ENCODE measurements around the gene RRP15. TPM values are rescaled to one million over a fixed set of nuclear protein-coding genes. Genes with fewer than 3 reads are reported as not detected.

The RRP15 gene
- total and polyA plus RNA-seq, 2 of the 8 experiments (the other 6 are each of a cell fraction or from before 2014, with no cell fraction given), result 3.7 to 52.8 TPM

DNA sequence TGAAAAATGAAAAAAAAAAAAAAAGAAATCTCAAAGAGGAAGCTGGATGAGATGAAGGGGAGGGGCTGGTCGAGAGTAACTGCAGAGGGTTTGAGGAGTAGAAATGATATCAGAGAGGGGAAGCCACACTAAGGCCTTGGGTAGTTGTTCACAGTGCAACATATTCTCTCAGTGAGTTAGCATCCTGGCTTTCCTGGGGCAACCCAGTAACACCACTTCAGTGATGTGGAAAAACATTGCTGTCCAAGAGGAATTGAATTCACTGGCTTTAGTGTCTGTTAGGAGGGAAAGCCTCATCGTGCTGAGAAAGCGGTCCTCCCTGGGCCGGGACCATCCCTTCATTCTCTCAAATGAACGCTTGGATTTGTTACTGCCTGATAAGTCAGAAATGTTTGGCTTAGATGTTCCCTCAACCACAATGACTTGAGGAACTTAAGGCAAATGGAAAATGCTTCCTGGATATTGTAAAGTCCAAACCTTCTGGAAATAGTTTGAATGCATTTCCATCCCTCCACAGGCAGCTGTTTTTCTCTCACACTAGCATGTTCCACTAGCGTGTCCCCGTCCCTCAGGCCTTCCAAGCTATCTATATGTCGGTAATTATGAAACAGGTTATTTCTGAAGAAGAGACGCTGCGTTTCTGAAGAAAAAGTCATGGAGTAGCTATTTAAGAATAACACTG is 72.3 kb downstream of the RRP15 start:
- no peak overlapping the region for H2BK20ac ChIP-seq (ENCODE audit: low read length)
- H2AK5ac ChIP-seq (ENCODE audit: low read depth, low read length), result no peak overlapping the region
- H4K8ac ChIP-seq (ENCODE audit: extremely low read depth, insufficient read depth, low read length), result no peak overlapping the region
- no peak overlapping the region for H3K4me2 ChIP-seq (ENCODE audit: insufficient read depth in 1 of 2, low read depth in 2 of 2, low read length in 2 of 2)
- H3K9ac ChIP-seq (replicated peaks in 1 of 4; ENCODE audit: extremely low read depth in 1 of 4, low read depth in 3 of 4, low read length in 3 of 4), result no peak overlapping the region
- no peaks in the 10 kb centered on the region for H3K23me2 ChIP-seq (ENCODE audit: low read depth, low read length)
- CTCF ChIA-PET (ENCODE audit: partially characterized antibody), result interaction anchor here (0.8 to 1.6 kb wide), 2 partner anchors 27 to 165 kb away, joined by 5 read pairs; no protein-coding TSS in a partner anchor
- H2AFZ ChIP-seq (ENCODE audit: low read length), result no peak overlapping the region; the same call in 1 of the 2 replicates
- H4K91ac ChIP-seq (replicated peaks; ENCODE audit: insufficient read length, low read length), result no peak overlapping the region
- H3K79me1 ChIP-seq (ENCODE audit: low read depth, low read length), result no peaks in the 10 kb centered on the region
- H4K5ac ChIP-seq (ENCODE audit: insufficient read length, low read depth, low read length), result no peak overlapping the region
- no peaks in the 10 kb centered on the region for H3K27me3 ChIP-seq (replicated peaks in 1 of 4; ENCODE audit: control insufficient read depth in 3 of 4, extremely low read depth in 1 of 4, insufficient read depth in 3 of 4, low read length in 3 of 4)
- H2BK120ac ChIP-seq (replicated peaks; ENCODE audit: low read depth, low read length), result no peak overlapping the region
- H3K56ac ChIP-seq (replicated peaks; ENCODE audit: insufficient read length, low read depth, low read length), result no peak overlapping the region
- no peak for FAIRE-seq
- no peak overlapping the region for H2BK12ac ChIP-seq (ENCODE audit: low read depth, low read length)
- H4K20me1 ChIP-seq (replicated peaks in 1 of 2; ENCODE audit: control insufficient read depth in 1 of 2, insufficient read depth in 2 of 2, low read length in 2 of 2), result no peaks in the 10 kb centered on the region
- H3K14ac ChIP-seq (ENCODE audit: insufficient read length), result no peak overlapping the region
- 99% methylated on average over 10 of the region's 10 CpGs; no CpG with 5 or more reads in 1 of the 2 experiments for WGBS, 2 experiments (ENCODE audit: extremely low coverage in 1 of 2, insufficient coverage in 1 of 2, insufficient read length in 1 of 2, insufficient replicate concordance in 2 of 2, low coverage in 1 of 2, low lambda C conversion rate in 2 of 2, missing lambda C conversion rate in 1 of 2)
- DNase-seq (ENCODE audit: low read depth in 1 of 2, low spot score in 2 of 2), result peak in 1 of 2 experiments; percentile 30
- no peaks in the 10 kb centered on the region for H3K9me3 ChIP-seq (ENCODE audit: insufficient read depth in 2 of 2, low read depth in 1 of 2, low read length in 1 of 2)
- H3K4ac ChIP-seq (replicated peaks; ENCODE audit: insufficient read length, low read depth, low read length), result no peak overlapping the region
- H3K23ac ChIP-seq (ENCODE audit: insufficient read length), result no peak overlapping the region
- no peak overlapping the region for H3K18ac ChIP-seq (ENCODE audit: extremely low read depth, low read length)
- no peaks in the 10 kb centered on the region for H3K36me3 ChIP-seq (ENCODE audit: control insufficient read depth in 2 of 4, insufficient read depth in 4 of 4, low read length in 3 of 4)
- no peak overlapping the region for H3K27ac ChIP-seq (ENCODE audit: low read depth, low read length)
- H2BK5ac ChIP-seq (ENCODE audit: low read depth, low read length), result no peak overlapping the region
- TF ChIP-seq SIRT6 (IDR thresholded peaks at IDR 0.05; ENCODE audit: low read length) (no peak), POLR2A (IDR thresholded peaks at IDR 0.05; ENCODE audit: control extremely low read depth in 1 of 2, low read depth in 2 of 2, low read length in 2 of 2) (no peak), E2F6 (IDR thresholded peaks at IDR 0.05) (no peak), FOSL1 (IDR thresholded peaks at IDR 0.05; ENCODE audit: insufficient read depth, low read depth, low read length) (no peak), SIN3A (conservative IDR thresholded peaks at IDR 0.05 in 1 of 2, IDR thresholded peaks at IDR 0.05 in 1 of 2; ENCODE audit: low read depth in 1 of 2, low read length in 2 of 2) (no peak), PHF8 (conservative IDR thresholded peaks at IDR 0.05; ENCODE audit: low read depth, low read length) (no peak), ZNF274 (IDR thresholded peaks at IDR 0.05; ENCODE audit: borderline replicate concordance, extremely low read depth, low read length) (no peak), EP300 (IDR thresholded peaks at IDR 0.05; ENCODE audit: borderline replicate concordance in 1 of 2, low read depth in 2 of 2, low read length in 2 of 2) (no peak), CHD1 (IDR thresholded peaks at IDR 0.05; ENCODE audit: low read depth, low read length) (no peak)
- H3K79me2 ChIP-seq (ENCODE audit: control insufficient read depth in 1 of 2, insufficient read depth in 2 of 2, low read length in 2 of 2), result no peaks in the 10 kb centered on the region
- H2BK15ac ChIP-seq (ENCODE audit: low read length), result no peak overlapping the region
- POLR2A ChIA-PET (ENCODE audit: partially characterized antibody), result no interaction called here
- peaks cover 0 to 2% (median 0%) of the 10 kb centered on the region in 4 experiments; a peak in 1 of 7 replicates for H3K4me1 ChIP-seq (replicated peaks in 1 of 4; ENCODE audit: control insufficient read depth in 3 of 4, insufficient read depth in 4 of 4, low read length in 3 of 4)
- H3K4me3 ChIP-seq (ENCODE audit: extremely low read depth in 1 of 4, insufficient read depth in 2 of 4, low read depth in 3 of 4, low read length in 4 of 4), result no peak overlapping the region

All from H1 (cell line).